ENCODE measurements around the gene CSNK1G2.

DNA sequence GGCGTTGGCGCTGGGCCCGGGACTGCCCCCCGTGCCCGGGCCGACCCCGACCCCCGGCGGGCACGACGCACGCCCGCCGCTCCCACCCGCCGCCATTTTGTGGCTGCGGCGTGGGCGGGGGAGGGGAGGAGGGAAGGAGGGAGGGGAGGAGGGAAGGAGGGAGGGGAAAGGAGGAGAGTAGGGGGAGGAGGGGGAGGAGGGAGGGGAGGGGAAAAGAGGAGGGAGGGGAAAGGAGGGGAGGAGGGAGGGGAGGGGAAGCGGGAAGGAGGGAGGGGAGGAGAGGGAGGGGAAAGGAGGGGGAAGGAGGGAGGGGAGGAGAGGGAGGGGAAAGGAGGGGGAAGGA is 74.6 kb downstream of the CSNK1G2 start, which contains the start of gene BTBD2:
- TF ChIP-seq POLR2A (IDR thresholded peaks at IDR 0.05; ENCODE audit: extremely low read depth, insufficient read length) (no peak), MYC (IDR thresholded peaks at IDR 0.05; ENCODE audit: low read depth, low read length) (no peak)
- TF ChIP-seq, protein P1, sequence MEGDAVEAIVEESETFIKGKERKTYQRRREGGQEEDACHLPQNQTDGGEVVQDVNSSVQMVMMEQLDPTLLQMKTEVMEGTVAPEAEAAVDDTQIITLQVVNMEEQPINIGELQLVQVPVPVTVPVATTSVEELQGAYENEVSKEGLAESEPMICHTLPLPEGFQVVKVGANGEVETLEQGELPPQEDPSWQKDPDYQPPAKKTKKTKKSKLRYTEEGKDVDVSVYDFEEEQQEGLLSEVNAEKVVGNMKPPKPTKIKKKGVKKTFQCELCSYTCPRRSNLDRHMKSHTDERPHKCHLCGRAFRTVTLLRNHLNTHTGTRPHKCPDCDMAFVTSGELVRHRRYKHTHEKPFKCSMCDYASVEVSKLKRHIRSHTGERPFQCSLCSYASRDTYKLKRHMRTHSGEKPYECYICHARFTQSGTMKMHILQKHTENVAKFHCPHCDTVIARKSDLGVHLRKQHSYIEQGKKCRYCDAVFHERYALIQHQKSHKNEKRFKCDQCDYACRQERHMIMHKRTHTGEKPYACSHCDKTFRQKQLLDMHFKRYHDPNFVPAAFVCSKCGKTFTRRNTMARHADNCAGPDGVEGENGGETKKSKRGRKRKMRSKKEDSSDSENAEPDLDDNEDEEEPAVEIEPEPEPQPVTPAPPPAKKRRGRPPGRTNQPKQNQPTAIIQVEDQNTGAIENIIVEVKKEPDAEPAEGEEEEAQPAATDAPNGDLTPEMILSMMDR (IDR thresholded peaks at IDR 0.05; ENCODE audit: low read depth, low read length): no peak
- TF ChIP-seq, protein P2, sequence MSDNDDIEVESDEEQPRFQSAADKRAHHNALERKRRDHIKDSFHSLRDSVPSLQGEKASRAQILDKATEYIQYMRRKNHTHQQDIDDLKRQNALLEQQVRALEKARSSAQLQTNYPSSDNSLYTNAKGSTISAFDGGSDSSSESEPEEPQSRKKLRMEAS (IDR thresholded peaks at IDR 0.05; ENCODE audit: low read depth, low read length): no peak
